ENCODE results near the gene SORCS1.

SORCS1 gene

DNA sequence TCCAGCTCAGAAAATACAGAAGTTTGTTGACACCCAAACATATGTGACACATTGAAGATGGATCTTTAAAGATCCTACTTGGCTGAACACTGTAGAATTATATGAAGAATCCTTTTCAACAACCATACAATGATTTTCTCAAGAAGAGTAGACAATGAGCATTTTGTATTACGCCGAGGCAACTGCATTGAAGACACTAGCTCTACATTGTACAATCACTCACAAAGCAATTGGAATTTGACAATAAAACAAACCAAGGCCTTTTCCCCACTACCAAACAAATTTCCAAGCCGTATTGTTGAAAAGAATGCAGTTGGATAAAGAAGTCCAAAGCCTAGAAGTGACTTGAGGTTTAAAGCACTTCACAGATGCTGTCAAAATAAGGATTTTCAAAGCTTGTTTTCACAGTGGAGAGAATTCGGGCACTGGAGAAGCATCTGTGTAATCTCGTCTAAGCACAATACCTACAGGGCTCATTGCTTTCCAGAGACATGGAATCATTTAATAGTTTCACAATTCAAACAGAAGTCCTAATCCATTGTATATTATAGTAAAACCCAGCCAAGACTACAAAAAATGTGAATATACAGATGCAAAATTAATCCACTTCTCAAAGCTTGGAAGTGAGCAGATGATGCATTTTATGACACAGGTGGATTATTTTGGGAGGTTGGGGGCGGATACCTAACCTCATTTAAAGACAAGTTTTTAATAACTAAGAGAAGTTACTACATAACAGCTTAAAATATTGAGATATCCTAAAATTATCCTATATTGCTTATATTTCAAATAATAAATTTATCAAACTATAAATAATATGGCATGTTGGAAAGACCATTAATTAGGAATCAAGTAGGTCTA is 78.6 kb downstream of the SORCS1 start:
- H4K20me1 ChIP-seq (ENCODE audit: insufficient read depth, low read length) = no peaks in the 10 kb centered on the region
- H2AFZ ChIP-seq (ENCODE audit: low read length) = no peak overlapping the region
- no peaks in the 10 kb centered on the region for H3K36me3 ChIP-seq (replicated peaks; ENCODE audit: insufficient read depth, low read length)
- H3K27ac ChIP-seq (ENCODE audit: low read length) = no peak overlapping the region
- H3K4me3 ChIP-seq (ENCODE audit: low read length) = no peak overlapping the region
- no peaks in the 10 kb centered on the region for H3K9me3 ChIP-seq (replicated peaks; ENCODE audit: insufficient read depth, low read length)
- no peaks in the 10 kb centered on the region for H3K9me2 ChIP-seq (replicated peaks; ENCODE audit: insufficient read depth, low read length)
- no peaks in the 10 kb centered on the region for H3K79me2 ChIP-seq (ENCODE audit: low read length)
- no peaks in the 10 kb centered on the region for H3F3A ChIP-seq (ENCODE audit: insufficient read depth, low read length)
- no peak for DNase-seq
- H3K27me3 ChIP-seq (replicated peaks; ENCODE audit: insufficient read depth, low read length) = no peaks in the 10 kb centered on the region
- no peaks in the 10 kb centered on the region for H3K4me1 ChIP-seq (ENCODE audit: low read length)
- H3K4me2 ChIP-seq (ENCODE audit: low read depth, low read length) = no peak overlapping the region
- H3K9ac ChIP-seq (ENCODE audit: low read length) = no peak overlapping the region
- TF ChIP-seq EZH2phosphoT487 (IDR thresholded peaks at IDR 0.05; ENCODE audit: low read length) (no peak), EZH2 (optimal IDR thresholded peaks at IDR 0.05; ENCODE audit: low read depth, low read length) (no peak)
- TF ChIP-seq, protein P1, sequence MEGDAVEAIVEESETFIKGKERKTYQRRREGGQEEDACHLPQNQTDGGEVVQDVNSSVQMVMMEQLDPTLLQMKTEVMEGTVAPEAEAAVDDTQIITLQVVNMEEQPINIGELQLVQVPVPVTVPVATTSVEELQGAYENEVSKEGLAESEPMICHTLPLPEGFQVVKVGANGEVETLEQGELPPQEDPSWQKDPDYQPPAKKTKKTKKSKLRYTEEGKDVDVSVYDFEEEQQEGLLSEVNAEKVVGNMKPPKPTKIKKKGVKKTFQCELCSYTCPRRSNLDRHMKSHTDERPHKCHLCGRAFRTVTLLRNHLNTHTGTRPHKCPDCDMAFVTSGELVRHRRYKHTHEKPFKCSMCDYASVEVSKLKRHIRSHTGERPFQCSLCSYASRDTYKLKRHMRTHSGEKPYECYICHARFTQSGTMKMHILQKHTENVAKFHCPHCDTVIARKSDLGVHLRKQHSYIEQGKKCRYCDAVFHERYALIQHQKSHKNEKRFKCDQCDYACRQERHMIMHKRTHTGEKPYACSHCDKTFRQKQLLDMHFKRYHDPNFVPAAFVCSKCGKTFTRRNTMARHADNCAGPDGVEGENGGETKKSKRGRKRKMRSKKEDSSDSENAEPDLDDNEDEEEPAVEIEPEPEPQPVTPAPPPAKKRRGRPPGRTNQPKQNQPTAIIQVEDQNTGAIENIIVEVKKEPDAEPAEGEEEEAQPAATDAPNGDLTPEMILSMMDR (IDR thresholded peaks at IDR 0.05; ENCODE audit: low read length) = no peak

DNA sequence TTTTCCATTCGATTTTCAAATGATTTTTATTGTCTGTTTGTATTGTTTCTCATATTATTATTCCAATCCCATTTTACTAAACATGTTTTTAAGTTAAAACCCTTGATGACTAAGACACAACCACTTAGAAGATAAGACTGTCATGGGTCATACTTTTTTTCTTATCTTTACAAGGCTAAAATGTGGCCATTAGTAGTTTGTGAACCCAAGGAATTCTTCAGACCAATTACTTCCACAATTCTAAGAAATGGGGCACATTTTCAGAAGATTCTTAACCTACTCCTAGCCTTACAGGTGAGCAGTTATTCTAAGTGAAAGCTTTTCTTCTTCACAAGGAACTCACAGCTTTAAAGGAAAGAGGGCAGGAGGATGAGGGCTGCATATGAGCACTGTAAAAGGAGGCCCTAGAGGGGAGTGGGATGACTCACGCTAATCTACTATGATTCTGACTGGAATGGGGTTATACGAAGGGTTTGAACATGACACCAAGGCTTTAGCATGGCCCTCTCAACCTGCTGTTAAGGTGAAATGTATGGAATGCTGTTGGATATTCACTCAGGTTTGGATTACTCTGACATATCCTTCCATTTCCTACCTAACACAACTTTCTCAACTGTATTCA is 81.0 kb downstream of the SORCS1 start:
- no peak overlapping the region for H3K4me2 ChIP-seq (ENCODE audit: low read depth, low read length)
- no peaks in the 10 kb centered on the region for H3K27me3 ChIP-seq (replicated peaks; ENCODE audit: insufficient read depth, low read length)
- H3F3A ChIP-seq (ENCODE audit: insufficient read depth, low read length) = no peaks in the 10 kb centered on the region
- no peak overlapping the region for H3K9ac ChIP-seq (ENCODE audit: low read length)
- TF ChIP-seq, protein P1 (IDR thresholded peaks at IDR 0.05; ENCODE audit: low read length) = no peak
- TF ChIP-seq EZH2 (optimal IDR thresholded peaks at IDR 0.05; ENCODE audit: low read depth, low read length) = no peak
- H3K9me2 ChIP-seq (replicated peaks; ENCODE audit: insufficient read depth, low read length) = no peaks in the 10 kb centered on the region
- H4K20me1 ChIP-seq (ENCODE audit: insufficient read depth, low read length) = no peaks in the 10 kb centered on the region
- no peaks in the 10 kb centered on the region for H3K79me2 ChIP-seq (ENCODE audit: low read length)
- no peak overlapping the region for H2AFZ ChIP-seq (ENCODE audit: low read length)
- H3K9me3 ChIP-seq (replicated peaks; ENCODE audit: insufficient read depth, low read length) = no peaks in the 10 kb centered on the region
- no peak overlapping the region for H3K27ac ChIP-seq (ENCODE audit: low read length)
- DNase-seq = no peak
- H3K36me3 ChIP-seq (replicated peaks; ENCODE audit: insufficient read depth, low read length) = no peaks in the 10 kb centered on the region
- no peaks in the 10 kb centered on the region for H3K4me1 ChIP-seq (ENCODE audit: low read length)
- no peak overlapping the region for H3K4me3 ChIP-seq (ENCODE audit: low read length)

DNA sequence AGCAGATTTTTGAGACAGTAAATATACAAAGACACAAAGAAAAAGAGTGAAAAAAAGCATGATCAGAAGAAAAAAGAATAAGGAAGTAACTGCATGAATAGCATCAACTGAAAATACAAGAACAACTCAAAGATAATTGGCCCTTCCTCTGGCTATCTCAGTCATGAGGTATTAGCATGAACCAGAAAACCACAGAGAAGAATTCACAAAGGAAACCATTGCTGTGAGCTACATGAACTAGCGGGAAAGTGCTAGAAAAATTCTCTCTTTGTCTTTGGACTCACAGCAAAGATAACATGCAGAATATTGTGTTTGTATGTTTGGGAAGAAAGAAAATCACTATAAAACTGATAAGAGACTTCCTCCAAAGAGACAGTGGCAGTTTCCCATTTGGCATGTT is 82.9 kb downstream of the SORCS1 start:
- Histone ChIP-seq H3K9me3 (replicated peaks; ENCODE audit: insufficient read depth, low read length) (no peaks in the 10 kb centered on the region), H3K4me1 (ENCODE audit: low read length) (no peaks in the 10 kb centered on the region)

More for the DNA sequence above, 82.9 kb downstream of the SORCS1 start:
- Histone ChIP-seq H3K9me2 (replicated peaks; ENCODE audit: insufficient read depth, low read length) (no peaks in the 10 kb centered on the region), H3K4me2 (ENCODE audit: low read depth, low read length) (no peak overlapping the region), H4K20me1 (ENCODE audit: insufficient read depth, low read length) (no peaks in the 10 kb centered on the region), H3K27me3 (replicated peaks; ENCODE audit: insufficient read depth, low read length) (no peaks in the 10 kb centered on the region), H3K27ac (ENCODE audit: low read length) (no peak overlapping the region), H3K79me2 (ENCODE audit: low read length) (no peaks in the 10 kb centered on the region), H3K9ac (ENCODE audit: low read length) (no peak overlapping the region), H3K36me3 (replicated peaks; ENCODE audit: insufficient read depth, low read length) (no peaks in the 10 kb centered on the region), H3K4me3 (ENCODE audit: low read length) (no peak overlapping the region), H3F3A (ENCODE audit: insufficient read depth, low read length) (no peaks in the 10 kb centered on the region), H2AFZ (ENCODE audit: low read length) (no peak overlapping the region)
- TF ChIP-seq, protein P1 (IDR thresholded peaks at IDR 0.05; ENCODE audit: low read length) = no peak
- TF ChIP-seq EZH2 (optimal IDR thresholded peaks at IDR 0.05; ENCODE audit: low read depth, low read length) (no peak), EZH2phosphoT487 (IDR thresholded peaks at IDR 0.05; ENCODE audit: low read length) (no peak)
- DNase-seq = no peak
